Measurements from ENCODE around the gene CADM2.

CADM2 gene

DNA sequence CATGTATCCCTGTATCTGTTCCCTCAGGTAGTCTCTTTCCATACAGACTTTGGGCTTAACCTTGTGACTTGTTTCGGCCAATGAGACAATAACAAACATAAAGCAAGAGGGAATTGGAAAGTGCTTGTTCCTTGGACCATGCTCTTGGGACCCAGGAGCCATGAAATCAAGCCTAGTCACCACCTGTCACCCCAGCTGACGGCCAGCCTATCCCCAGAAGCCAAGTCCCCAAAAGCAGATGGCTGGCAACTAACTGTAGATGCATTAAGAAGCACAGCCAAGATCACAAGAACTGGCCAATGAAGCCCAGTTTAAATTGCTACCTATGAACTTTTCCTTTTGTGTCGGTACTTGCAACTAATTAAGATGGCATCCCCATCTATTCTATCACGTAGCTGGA, 822.0 kb downstream of the CADM2 start:
- TF ChIP-seq, protein P1, sequence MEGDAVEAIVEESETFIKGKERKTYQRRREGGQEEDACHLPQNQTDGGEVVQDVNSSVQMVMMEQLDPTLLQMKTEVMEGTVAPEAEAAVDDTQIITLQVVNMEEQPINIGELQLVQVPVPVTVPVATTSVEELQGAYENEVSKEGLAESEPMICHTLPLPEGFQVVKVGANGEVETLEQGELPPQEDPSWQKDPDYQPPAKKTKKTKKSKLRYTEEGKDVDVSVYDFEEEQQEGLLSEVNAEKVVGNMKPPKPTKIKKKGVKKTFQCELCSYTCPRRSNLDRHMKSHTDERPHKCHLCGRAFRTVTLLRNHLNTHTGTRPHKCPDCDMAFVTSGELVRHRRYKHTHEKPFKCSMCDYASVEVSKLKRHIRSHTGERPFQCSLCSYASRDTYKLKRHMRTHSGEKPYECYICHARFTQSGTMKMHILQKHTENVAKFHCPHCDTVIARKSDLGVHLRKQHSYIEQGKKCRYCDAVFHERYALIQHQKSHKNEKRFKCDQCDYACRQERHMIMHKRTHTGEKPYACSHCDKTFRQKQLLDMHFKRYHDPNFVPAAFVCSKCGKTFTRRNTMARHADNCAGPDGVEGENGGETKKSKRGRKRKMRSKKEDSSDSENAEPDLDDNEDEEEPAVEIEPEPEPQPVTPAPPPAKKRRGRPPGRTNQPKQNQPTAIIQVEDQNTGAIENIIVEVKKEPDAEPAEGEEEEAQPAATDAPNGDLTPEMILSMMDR (IDR thresholded peaks at IDR 0.05) = no peak

DNA sequence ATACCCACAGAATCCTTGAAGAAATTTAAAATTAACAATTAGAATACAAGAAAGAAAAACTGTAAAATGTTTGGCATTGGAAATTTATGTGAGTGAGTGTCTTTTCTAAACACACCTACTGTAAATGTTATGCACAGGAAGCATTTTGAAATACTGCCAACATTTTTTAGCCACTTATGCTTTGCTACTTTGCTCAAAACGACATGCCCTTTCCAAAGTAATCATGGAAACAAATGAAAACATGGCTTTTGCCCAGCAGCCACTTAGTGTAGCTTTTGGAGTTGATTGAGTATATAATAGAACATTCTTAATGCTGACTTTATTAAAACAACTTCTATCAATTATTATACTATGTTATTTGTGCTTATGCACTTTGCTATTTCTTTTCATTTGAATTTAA, 823.0 kb downstream of the CADM2 start:
- TF ChIP-seq, protein P1 (IDR thresholded peaks at IDR 0.05) = no peak

DNA sequence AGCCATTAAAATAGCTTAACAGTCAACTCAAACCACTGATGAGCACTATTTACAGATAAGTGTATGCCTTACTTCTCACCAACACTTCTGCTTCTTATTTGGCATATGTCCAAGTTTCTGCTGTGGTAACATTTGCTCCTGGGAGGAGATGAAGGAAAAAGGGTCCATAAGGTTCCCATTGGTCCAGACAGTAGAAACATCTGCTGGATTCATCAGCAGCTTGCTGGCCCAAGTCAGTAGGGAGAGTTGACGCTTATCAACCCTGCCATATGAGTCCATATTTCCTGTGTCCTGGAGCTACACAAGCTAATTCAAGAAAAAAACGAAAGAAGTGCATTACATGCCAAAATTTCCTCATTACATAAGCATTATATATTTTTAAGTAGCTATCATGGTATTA, 824.5 kb downstream of the CADM2 start:
- TF ChIP-seq, protein P1 (IDR thresholded peaks at IDR 0.05) = no peak

DNA sequence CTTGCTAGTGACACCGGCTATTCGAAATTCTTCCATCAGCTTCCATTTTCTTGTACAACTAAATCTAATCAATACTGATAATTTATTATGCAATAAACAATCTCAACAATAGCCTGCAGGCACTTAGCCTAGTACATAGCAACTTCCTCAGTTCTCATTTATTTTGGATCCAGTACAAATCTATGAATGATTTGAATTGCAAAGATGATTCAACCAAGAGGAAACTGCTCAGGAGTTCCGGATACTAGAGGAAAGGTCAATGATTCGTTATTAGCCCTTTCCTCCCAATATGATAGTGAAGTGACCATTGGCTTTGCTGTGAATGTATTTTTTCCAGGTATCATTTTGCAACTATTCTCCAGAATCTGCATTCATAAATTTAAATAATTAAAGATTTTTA, 827.0 kb downstream of the CADM2 start:
- TF ChIP-seq, protein P1 (IDR thresholded peaks at IDR 0.05) = no peak

DNA sequence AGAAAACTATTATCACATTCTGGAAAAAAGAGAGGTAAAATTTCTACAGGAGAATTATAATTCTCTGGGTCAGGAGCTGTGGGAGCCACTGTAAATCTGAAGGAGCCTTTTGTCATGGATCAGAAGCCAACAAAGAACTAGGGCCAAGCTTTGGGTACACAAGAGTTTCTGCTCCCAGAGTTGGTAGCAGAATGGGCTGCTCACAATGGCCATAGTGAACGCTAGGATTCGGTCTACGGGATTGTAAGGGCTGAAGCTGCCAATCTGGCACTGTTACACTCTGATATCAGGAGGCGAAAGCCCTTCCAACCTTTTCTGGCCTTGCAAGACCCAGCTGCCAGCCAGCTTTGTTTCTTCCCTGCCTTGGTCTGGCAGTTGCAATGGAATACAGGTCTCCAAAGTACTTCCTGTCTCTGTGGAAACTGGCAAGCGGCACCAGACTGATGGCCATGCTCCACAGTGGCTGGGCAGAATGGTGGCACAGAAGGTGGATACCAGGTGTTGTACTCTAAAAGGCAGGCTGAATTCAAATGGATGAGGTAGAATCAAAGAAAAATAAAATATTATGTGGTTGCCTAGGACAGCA, 831.7 kb downstream of the CADM2 start:
- TF ChIP-seq, protein P1 (IDR thresholded peaks at IDR 0.05) = no peak

DNA sequence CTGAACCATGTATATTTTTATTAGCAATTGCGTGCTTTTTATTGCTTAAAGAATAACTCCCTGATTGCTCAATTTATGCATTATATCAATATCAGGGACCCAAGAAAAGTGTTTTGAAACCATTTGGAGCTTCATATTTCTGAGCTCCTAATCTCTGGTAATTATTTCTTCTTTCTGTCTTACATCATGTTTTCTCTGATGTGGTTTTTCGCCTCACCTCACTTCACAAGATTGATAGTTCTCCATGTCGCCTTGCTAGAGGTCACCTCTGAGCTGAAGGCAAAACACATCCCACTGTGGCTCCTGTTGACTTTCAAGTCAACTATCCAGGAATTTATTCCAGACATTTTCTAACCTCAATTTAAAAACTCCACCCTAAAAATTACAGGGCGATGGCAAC, 837.4 kb downstream of the CADM2 start:
- TF ChIP-seq, protein P1 (IDR thresholded peaks at IDR 0.05) = no peak

DNA sequence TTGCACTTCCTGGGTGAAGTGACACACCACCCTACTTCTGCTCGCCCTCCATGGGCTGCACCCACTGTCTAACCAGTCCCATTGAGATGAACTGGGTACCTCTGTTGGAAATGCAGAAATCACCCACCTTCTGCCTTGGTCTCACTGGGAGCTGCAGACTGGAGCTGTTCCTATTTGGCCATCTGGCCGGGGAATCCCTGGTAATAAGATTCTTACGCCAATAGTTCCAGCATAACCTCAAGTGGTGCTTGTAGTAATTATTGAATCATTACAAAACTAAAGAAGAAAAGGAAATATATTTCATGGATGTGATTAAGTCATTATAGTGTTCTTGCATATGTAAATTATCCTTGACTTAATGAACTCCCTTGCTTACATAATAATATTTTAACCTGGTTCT, 841.9 kb downstream of the CADM2 start:
- TF ChIP-seq, protein P1 (IDR thresholded peaks at IDR 0.05) = no peak

DNA sequence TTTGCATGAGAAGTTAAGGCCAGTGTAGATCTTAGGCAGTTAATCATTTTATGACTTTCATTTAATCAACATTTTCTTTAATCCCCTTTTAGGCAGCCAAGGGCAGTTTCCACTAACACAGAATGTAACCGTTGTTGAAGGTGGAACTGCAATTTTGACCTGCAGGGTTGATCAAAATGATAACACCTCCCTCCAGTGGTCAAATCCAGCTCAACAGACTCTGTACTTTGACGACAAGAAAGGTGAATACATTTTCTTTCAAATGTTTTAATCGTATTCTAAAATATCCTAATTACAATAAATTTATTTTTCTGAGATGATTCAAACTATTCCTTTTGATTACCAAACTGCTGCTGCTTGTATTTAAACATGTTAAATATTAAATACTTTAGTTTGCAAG, 843.2 kb downstream of the CADM2 start:
- TF ChIP-seq, protein P1 (IDR thresholded peaks at IDR 0.05) = peak; percentile 74

All from LNCAP (cell line).